Hepatic stellate cell (primary cell): ENCODE data around the gene FAM89A.
A peak's percentile ranks its signal among the peaks of the same experiment; 100 is the strongest.

ENCODE experiments used
- DNase-seq: peaks from one replicate; pipeline ENCODE4 v3.0.0; 2011; ENCODE audit warnings: low spot score

Gene FAM89A

GRCh38 chr1:231040019-231040799, at the start of gene FAM89A:
Gene FAM89A (minus strand): TSS chr1:231040254. CDS start chr1:231040211, 43 bp downstream.
- DNase-seq: peak; percentile 67

DNA sequence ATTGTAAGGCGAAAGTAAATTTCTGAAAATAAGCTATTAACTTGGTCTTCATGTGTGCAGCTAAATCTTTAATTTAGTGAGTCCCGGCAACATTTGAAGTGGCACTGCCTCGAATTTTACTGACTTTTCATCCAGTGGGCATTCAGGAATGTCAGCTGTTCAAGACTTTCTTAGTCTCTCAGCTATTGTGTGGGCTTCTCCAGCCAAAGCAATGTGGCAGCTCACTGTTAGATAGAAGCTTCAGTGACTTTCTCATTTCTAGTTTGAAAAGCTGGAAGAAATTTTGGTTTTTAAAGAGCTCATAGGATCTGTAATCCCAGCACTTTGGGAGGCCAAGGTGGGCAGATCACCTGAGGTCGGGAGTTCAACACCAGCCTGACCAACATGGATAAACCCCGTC, 44.3 kb upstream of the FAM89A start:
- no peak for DNase-seq

GRCh38 chr1:231079163-231079562, 39.1 kb upstream of the FAM89A start:
- no peak for DNase-seq

DNA sequence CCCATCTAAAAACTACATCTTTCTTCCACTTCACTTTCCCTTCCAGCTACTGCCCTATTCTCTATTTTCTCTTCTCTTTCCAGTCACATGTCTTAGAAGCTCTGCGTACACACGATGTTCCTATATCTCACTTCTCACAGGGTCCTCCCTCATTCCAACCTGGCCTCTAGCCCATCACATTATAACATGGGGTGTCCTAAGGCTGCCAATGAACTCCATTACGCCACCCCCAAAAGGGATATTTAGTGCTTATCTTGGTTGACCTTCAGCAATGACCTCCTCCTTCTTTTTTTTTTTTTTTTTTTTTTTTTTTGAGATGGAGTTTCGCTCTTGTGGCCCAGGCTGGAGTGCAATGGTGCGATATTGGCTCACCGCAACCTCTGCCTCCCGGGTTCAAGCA, 38.2 kb upstream of the FAM89A start:
- DNase-seq: no peak

DNA sequence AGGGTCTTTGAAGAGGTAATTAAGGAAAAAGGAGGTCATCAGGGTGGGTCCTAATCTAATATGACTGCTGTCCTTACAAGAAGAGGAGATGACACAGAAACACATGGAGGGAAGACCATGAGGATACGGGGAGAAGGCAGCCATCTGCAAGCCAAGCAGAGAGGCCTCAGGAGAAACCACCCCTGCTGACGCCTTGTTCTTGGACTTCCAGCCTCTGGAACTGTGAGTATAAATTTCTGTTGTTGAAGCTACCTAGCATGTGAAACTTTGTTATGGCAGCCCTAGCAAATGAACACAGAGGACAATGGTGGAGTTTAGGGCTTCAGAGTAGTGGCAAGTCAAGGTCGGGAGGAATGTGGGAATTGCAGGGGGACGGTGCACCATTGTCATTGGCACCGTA, 36.7 kb upstream of the FAM89A start:
- DNase-seq: no peak

GRCh38 chr1:231075497-231075896, 35.4 kb upstream of the FAM89A start:
- DNase-seq: no peak

GRCh38 chr1:231075020-231075419, 35.0 kb upstream of the FAM89A start:
- no peak for DNase-seq

DNA sequence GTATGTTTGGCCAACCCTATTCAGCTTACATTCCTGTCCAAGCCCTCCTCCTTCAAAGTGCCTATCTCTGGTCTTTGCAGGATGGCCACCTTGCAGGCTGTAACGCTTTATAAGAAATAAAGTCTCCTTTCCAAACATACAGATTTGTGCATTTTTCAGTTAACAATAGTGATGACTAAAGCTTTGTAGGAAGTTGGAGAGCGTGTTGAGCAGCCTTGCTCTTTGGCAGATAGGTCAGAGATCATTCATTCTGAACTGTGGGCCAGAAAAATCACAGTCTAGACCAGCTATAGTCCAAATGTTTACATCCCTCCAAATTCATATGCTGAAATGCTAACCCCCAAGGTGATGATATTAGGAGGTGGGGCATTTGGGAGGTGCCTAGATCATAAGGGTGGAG, 34.0 kb upstream of the FAM89A start:
- no peak for DNase-seq

DNA sequence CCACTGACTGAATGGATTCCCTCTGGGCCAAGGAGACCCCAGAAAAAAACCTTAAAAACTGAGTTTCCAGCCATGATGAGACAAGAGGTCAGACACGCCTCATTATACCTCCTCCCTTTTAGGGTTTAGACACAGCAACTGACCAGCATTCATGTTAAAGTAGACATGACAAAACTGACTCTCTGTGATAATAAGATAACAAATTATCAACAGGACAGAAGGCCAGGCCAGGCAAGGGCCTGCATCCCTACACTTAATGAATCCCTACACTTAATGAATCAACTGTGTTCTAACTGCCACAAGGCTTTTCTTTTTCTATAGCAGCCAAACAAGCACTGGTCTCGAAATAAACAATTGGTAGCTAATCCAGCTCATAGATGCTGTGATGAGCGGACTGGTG, 33.3 kb upstream of the FAM89A start:
- no peak for DNase-seq

- DNase-seq: no peak
Measured at GRCh38 chr1:231072502-231073094, 32.5 kb upstream of the FAM89A start.

GRCh38 chr1:231072041-231072440, 32.0 kb upstream of the FAM89A start:
- DNase-seq: no peak

DNA sequence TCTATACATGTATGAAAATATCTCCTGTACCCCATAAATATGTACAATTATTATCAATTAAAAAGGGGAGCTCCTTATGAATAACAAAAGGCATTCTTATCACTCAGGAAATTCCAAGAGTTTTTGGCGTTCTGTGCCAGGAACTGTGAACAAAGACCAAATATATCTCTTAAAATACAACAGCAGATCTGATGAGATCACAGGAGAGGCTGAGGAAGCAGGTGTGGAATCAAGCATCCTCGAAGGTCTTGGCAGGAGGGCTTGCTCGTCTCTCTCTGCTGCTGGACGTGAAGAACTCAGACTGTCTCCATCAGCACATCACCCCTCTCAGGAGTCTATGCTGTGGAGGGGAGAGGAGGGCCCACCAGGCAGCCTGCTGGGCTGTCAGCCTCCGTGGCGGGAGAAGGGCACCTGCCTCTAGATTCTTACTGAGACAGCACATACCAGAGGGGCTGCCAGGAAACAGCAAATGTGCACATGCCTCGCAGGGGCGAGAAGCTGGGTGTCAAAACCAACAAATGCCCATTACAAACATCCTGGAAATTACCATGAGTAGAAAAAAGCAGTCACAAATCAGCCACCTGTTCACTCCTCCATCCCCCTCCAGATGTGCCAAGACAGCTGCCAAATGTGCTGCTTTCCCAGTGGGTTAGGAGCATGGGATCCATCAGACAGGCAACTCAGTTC, 30.8 kb upstream of the FAM89A start:
- DNase-seq: no peak

GRCh38 chr1:231069333-231069732, 29.3 kb upstream of the FAM89A start:
- no peak for DNase-seq

DNA sequence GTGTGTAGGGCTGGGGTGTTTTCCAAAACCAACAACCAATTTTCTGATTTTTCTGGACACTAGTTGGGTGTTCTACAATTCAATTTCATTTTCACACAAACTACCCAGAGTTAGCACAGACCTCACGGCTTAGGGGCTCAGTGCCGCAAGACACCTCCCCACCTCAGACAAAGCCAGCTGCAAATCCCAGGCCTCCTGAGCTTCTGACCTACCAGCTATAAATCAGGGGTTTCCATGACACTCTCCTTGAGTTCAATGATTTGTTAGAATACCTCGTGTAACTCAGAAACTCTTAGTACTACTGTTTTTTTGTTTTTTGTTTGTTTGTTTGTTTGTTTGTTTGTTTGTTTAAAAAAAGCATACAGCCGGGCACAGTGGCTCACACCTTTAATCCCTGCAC, 28.7 kb upstream of the FAM89A start:
- no peak for DNase-seq

- no peak for DNase-seq
Measured at GRCh38 chr1:231065510-231066241, 25.6 kb upstream of the FAM89A start.

GRCh38 chr1:231064418-231064817, 24.4 kb upstream of the FAM89A start:
- DNase-seq: no peak

DNA sequence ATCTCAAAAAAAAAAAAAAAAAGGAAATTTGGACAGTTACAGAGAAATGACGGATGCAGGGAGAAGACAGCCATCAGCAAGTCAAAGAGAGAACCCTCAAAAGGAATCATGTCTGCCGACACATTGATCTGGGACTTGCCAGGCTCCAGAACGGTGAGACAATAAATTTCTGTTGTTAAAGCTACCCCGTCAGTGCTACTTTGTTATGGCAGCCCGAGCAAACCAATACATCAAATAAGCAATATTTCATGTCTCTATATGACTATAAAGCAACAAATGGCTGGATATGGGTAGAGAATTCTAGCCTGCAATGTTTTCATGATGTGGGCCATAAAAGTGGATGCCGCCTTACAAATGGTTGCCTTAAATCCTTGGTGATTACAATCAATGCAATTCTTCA, 23.3 kb upstream of the FAM89A start:
- no peak for DNase-seq

GRCh38 chr1:231062500-231063270, 22.6 kb upstream of the FAM89A start:
- no peak for DNase-seq

DNA sequence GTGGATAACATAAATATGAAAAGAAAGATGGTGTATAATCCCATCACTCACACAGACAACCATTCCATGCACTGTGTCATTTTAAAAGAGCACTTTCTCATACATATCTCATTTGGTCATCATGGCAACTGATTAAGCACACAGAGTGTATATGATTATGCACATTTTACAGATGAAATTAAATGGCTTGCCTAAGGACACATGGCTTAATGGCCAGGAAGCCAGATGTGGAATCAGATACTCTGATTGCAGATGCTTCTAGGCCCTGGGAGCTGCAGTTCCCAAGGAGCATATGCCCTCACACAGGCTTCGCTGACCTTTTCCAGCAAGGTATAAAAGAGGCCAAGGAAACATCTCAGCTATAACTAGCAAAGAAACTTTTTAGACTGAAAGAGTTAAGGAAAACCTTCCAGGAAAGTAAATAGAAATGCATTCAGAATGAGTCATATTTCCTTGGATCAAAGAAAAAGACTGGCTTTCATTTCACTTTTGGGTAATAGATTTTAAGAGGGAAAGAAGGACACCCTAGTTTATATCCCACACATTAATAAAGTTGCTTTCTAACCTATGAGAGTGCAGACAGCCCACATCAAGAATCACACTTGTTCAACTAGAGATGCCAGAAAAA, 19.6 kb upstream of the FAM89A start:
- no peak for DNase-seq

DNA sequence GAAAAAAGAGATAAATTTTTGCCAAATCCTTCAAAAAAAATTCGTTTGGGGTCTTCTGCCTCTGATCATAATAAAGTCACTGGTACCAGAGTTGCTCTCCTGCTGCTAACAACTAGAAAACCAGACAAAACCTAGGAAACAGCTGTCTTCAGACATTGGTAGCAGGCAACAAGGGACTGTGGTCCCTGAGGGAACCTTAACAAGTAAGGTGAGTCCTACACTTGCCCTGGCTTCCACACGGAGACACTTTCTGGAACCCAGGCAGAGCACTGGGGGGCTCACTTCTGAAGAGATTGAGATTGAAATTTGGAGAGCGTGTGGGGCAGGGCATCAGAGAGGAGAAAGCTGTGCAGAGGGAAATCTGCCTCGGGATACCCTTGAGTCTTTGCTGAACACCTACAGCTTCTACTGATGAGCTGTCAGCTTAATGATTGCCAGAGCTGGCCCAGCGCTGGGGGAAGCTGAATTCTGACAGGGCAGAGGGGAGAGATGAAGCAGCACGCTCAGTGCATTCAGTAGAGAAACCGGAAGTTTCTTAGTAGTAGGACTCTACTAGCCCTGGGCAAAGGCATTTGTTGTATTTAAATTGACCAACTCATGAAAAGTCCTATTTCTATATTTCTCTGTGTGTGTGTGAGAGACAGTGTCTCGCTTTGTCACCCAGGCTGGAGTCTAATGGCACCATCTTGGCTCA, 18.5 kb upstream of the FAM89A start:
- no peak for DNase-seq

DNA sequence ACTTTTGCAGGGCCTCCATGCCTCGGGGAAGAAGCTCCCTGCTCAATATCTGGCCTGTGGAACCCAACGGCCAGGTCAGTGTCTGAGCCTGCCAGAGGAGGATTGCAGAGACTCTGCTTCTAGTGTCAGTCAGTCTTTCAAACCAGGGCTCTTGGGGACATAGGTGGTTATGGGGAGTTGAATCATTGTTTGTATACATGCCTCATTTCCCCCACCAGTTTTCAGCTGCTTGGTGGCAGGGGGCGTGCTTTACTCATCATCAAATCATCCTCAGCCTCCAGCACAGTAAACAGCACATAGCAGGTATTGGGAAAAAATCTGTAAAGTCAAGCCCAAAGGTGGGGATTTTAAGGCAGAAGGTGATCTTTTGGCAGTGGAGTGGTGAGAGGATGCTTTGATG, 17.4 kb upstream of the FAM89A start:
- DNase-seq: no peak
